Uterus (tissue), 2 donors: ENCODE measurements around the gene SMARCC2.

Experiments
- POLR2A ChIP-seq, 2 donors: fragments of 450-650 bp; IDR thresholded peaks; one replicate each; pipeline ENCODE4 v1.6.1; 2016; ENCODE audit warnings: antibody characterized with exemption in 2 of 2, mild to moderate bottlenecking in 1 of 2, moderate library complexity in 1 of 2
- TF ChIP-seq, protein P1 (sequence below), 4 experiments: fragments of 200-600 bp in 2 of 4; fragments of 450-650 bp in 2 of 4; sonication (generic) in 2 of 4; IDR thresholded peaks; one replicate each; pipeline ENCODE4 v1.5.1; 2016 to 2019; ENCODE audit warnings: antibody characterized with exemption in 4 of 4, mild to moderate bottlenecking in 2 of 4, moderate library complexity in 1 of 4

DNA sequence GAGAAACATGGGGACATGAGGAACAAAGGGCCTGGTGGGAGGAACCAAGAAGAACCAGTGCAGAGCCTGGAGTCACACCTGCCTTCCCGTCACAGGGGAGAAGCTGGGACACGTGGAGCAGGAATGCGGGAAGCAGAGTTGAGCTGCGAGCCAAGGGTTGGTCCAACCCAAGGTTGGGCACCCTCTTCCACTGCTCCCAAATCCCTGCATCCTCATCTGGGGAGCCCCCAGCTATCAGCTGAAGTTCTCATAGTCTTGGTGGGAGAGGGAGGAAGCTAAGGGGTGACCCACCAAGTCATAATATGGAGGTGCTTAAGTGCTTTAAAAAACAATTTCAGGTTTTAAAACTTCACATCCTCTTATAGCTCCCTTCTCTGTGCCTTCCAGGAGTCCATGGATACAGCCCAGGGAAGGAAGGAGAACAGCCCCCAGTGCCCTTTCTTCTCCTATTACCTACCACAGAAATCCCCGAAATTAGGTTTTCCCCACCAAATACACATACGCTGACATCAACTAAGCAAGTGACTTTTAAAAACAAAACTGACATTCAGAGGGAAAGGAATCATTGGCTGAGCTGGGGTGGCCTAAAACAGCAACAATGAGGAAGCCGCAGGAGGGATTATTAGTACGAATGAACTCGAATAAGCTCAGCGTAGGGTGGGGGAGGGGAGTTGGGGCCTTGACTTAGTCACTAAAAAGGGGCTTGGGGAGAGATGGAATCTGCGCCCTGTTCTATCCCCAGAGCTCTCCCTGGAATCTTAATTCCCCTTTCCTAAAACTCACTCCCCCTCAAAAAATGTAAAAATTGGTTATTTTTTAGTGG lies 26.6 kb downstream of the SMARCC2 start:
- TF ChIP-seq, protein P1, sequence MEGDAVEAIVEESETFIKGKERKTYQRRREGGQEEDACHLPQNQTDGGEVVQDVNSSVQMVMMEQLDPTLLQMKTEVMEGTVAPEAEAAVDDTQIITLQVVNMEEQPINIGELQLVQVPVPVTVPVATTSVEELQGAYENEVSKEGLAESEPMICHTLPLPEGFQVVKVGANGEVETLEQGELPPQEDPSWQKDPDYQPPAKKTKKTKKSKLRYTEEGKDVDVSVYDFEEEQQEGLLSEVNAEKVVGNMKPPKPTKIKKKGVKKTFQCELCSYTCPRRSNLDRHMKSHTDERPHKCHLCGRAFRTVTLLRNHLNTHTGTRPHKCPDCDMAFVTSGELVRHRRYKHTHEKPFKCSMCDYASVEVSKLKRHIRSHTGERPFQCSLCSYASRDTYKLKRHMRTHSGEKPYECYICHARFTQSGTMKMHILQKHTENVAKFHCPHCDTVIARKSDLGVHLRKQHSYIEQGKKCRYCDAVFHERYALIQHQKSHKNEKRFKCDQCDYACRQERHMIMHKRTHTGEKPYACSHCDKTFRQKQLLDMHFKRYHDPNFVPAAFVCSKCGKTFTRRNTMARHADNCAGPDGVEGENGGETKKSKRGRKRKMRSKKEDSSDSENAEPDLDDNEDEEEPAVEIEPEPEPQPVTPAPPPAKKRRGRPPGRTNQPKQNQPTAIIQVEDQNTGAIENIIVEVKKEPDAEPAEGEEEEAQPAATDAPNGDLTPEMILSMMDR (IDR thresholded peaks at IDR 0.05) = no peak
- TF ChIP-seq POLR2A (IDR thresholded peaks at IDR 0.05) = no peak
